Fibroblast of mammary gland (primary cell): ENCODE measurements around the gene IGFL2.

Experiments
- DNase-seq: peaks from one replicate; pipeline ENCODE4 v3.0.0-alpha.2; 2010; ENCODE audit warnings: low read depth
- H3K4me3 ChIP-seq: 2 replicates; pipeline ENCODE4 v1.5.1; 2011; ENCODE audit warnings: low read depth, mild to moderate bottlenecking, low read length, moderate library complexity; ENCODE audit not compliant: control insufficient read depth
- TF ChIP-seq, protein P1 (sequence below): conservative IDR thresholded peaks from 2 replicates; pipeline ENCODE4 v1.5.1; 2011; ENCODE audit warnings: low read depth, low read length, inconsistent platforms; ENCODE audit not compliant: control insufficient read depth, insufficient read depth

Gene IGFL2

DNA sequence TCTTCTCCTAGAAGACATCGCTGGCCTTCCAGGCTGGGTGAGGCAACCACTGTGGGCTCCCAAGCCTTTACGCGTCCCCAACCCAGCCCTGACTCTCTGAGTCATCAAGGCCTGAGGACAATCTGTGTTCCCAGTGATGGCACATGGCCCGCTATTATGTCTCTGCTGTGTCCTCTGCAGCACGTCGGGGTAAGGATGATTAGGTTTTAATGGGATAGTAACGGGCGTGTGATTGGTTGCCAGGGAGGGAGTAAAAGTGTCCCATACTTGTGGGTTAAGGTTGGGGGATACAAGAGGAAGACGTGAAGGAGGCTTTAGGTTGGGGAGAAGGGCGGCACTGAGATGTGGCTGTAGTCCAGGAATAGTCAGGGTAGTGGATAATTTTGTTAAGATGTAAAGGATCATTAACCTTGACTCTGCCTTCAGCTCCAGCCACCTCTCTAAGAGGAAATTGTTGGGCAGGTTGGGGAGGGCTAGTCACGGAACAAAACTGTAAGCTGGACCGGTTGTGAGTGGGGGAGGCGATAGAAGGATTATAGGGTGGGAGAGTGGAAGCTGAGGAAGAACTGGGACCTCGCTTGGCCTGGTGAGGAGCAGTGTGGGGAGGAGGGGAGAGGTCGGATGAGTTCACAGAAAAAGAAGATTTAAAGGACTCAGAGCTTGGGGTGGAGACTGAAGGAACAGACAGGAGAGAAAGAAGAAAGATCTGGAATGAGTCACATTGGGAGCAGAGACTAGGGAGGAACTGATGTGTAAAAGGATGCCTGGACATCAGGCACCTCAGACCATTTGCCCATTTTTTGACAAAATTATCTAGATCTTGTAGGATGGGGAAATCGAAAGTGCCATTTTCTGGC is 53.6 kb downstream of the IGFL2 start:
- no peak overlapping the region for H3K4me3 ChIP-seq
- TF ChIP-seq, protein P1, sequence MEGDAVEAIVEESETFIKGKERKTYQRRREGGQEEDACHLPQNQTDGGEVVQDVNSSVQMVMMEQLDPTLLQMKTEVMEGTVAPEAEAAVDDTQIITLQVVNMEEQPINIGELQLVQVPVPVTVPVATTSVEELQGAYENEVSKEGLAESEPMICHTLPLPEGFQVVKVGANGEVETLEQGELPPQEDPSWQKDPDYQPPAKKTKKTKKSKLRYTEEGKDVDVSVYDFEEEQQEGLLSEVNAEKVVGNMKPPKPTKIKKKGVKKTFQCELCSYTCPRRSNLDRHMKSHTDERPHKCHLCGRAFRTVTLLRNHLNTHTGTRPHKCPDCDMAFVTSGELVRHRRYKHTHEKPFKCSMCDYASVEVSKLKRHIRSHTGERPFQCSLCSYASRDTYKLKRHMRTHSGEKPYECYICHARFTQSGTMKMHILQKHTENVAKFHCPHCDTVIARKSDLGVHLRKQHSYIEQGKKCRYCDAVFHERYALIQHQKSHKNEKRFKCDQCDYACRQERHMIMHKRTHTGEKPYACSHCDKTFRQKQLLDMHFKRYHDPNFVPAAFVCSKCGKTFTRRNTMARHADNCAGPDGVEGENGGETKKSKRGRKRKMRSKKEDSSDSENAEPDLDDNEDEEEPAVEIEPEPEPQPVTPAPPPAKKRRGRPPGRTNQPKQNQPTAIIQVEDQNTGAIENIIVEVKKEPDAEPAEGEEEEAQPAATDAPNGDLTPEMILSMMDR = no peak
- DNase-seq = no peak

DNA sequence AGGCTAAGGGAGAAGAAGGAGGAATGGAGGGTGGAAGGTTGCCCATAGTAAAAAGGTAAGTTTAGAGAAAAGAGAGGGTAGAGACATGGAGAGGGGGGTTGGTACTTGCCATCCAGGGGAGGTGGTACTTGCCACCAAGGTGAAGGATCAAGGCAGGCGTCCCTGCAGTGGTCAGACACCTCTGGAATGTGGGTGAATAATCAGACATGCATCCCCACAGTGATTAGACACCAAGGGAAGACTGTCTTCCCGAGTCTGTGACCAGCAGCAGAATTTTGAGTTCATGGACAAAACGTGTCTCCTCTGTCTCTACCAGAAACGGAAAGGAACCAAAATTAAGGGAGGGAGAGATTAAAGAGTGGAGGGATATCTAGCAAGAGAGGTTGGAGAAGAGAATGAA is 54.4 kb downstream of the IGFL2 start:
- H3K4me3 ChIP-seq = no peak overlapping the region
- TF ChIP-seq, protein P1 = no peak
- no peak for DNase-seq

DNA sequence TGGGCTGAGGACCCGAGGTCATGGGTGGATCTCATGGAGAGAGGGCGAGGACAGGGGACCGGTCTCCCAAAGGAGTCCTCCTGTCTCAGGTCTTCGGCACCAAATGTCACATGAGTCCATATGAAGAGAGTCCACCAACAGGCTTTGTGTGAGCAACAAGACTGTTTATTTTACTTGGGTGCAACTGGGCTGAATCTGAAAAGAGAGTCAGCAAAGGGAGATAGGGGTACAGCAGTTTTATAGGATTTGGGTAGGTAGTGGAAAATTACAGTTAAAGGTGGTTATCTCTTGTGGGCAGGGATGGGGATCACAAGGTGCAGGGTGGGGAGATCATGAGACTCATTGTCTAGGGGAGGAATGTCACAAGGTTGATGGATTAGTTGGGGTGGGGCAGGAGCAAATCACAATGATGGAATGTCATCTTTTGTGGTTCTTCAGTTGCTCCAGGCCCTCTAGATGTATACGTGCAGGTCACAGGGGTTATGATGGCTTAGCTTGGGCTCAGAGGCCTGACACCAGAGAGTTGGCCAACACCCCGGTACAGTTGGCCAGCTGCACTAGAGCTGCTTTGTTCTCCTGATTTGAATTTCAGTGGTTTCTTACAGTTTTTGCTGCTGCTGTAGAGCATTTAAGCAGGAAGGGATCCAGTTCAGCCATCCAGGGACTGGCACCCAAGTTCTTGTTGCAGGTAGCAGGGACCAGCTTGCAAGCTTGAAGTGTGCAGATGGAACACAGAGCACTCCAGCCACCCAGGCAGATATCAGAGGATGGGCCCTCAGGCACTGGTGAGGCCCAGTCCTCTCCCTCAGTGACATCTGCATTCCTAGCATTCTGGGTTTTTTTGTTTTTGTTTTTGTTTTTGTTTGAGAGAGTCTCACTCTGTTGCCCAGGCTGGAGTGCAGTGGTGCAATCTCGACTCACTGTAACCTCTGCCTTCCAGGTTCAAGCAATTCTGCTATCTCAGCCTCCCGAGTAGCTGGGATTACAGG is 55.1 kb downstream of the IGFL2 start:
- DNase-seq = no peak
- no peak overlapping the region for H3K4me3 ChIP-seq
- TF ChIP-seq, protein P1 = no peak

DNA sequence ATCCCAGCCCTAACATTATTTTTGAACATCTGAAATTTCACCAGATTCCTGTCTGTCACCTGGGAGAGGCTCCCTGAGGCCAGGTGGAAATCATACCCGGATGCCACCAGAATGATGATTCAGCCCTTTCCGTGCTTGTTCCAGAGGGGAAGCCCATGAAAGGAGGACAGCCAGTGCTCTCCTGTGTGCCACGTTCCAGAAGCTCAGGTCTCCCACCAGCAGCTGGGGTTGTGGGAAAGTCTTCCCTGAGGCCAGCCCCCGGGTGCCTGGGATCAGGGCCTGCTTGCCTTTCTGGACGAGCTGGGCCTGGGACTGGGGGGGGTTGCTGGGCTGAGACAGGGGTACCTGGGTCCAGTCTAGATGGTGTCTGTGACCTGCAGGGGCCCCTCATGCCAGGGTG is 56.0 kb downstream of the IGFL2 start:
- TF ChIP-seq, protein P1 = no peak
- no peak overlapping the region for H3K4me3 ChIP-seq
- no peak for DNase-seq

DNA sequence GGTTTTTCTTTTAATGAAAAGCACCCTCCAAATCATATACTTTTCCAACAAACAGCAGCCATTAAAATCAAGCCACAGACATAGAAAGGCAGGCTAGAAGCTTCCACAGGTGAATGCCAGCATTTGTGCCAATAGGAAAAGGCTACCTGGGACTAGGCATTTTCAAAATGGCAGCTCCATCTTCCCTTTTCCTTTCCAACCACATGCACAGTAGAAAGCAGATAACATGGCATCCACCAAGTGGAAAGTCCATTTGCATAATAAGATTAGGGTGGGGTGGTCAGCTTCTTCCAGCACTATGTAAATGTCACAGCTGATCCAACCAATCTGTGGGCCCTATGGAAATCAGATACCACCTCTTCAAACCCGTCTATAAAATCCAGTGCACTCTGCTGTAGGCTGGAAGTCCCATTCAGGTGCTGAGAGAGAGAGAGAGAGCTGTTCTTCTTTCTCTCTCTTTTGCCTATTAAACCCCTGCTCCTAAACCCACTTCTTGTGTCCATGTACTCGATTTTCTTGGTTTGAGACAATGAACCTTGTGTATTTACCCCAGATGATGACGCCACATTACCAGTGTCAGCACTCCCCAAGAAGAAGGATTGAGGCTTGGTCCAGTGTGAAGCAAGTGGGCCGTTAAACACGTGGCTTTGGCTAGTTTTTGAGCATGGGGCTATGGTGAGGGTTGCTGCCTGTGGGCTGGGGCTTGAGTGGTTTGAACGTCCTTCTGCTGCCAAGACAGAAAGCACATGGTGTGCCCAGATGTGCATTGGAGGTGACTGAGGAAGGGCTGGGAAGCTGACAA is 57.3 kb downstream of the IGFL2 start:
- no peak for DNase-seq
- TF ChIP-seq, protein P1 = no peak
- no peak overlapping the region for H3K4me3 ChIP-seq

DNA sequence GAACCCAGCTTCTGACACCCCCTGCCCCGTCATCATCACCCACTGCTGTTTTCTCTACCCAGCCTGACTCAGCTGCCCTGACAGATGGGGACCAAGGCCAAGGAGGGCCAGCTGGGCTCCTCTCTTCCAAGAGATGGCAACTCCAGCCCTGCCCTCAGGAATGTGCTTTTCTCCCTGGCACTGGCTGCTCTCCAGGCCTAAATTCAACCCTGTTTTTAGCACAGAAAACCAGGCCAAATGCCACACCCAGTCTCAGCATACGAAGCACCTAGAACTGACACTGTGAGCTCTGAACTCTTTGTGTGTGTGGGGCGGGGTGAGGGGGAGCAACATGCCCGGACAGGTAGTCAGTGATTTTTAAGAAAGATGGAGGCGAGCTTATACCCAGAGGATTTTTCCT is 58.1 kb downstream of the IGFL2 start:
- TF ChIP-seq, protein P1 = no peak
- H3K4me3 ChIP-seq = no peak overlapping the region
- DNase-seq = no peak
